Keratinocyte (primary cell): Measurements from ENCODE around the gene PRKCE.

Experiments
- EZH2 ChIP-seq: IDR thresholded peaks from one replicate; pipeline ENCODE4 v1.6.1; 2012; ENCODE audit warnings: inconsistent platforms, mild to moderate bottlenecking, low read length, moderate library complexity
- TF ChIP-seq, protein P1 (sequence below), 3 experiments: IDR thresholded peaks in 1 of 3; conservative IDR thresholded peaks in 1 of 3; optimal IDR thresholded peaks in 1 of 3; 2 replicates in 2 of 3; 3 replicates in 1 of 3; pipeline versions ENCODE3 to v1.5.1; 2011; ENCODE audit warnings: low read length in 3 of 3, mild to moderate bottlenecking in 3 of 3, moderate library complexity in 2 of 3, control low read depth in 1 of 3, inconsistent platforms in 1 of 3; ENCODE audit not compliant: insufficient read depth in 2 of 3; ENCODE audit errors: extremely low read depth in 1 of 3

DNA sequence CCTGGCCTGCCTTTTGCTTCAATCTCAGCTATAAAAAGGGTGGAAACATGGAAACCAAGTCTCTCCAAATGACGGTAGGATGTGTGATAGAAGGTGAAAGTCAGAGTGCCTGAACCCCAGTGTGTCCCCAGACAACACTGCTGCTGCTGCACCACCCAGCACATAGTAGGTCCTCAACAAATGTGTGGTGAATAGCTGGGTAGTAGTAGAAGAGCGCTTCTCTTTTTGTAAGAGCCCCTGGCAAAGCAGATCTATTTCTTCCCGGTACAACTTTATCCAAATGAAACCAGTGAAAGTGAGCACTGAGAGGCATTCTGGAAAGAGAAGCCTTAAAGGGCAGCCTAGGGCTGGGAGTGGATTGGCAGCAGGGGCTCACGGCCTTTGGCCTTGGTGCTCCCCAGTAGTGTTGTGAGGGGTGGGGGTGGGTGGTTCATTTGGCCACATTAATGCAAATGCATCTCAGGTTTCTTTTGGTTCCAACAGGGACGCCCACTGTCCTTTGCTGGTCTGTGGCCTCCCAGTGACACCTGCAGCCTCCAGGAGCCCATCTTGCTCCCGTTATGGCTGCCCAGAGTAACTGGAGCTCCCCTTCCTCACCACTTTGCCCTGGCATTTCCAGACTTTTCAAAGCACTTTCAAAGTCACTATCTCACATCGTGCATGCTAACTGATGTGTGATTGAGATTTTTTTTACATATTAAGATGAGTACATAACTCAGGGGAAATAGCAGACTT lies 341.4 kb downstream of the PRKCE start:
- TF ChIP-seq, protein P1, sequence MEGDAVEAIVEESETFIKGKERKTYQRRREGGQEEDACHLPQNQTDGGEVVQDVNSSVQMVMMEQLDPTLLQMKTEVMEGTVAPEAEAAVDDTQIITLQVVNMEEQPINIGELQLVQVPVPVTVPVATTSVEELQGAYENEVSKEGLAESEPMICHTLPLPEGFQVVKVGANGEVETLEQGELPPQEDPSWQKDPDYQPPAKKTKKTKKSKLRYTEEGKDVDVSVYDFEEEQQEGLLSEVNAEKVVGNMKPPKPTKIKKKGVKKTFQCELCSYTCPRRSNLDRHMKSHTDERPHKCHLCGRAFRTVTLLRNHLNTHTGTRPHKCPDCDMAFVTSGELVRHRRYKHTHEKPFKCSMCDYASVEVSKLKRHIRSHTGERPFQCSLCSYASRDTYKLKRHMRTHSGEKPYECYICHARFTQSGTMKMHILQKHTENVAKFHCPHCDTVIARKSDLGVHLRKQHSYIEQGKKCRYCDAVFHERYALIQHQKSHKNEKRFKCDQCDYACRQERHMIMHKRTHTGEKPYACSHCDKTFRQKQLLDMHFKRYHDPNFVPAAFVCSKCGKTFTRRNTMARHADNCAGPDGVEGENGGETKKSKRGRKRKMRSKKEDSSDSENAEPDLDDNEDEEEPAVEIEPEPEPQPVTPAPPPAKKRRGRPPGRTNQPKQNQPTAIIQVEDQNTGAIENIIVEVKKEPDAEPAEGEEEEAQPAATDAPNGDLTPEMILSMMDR (optimal IDR thresholded peaks at IDR 0.05 in 1 of 3, IDR thresholded peaks at IDR 0.05 in 1 of 3, conservative IDR thresholded peaks at IDR 0.05 in 1 of 3; ENCODE audit: extremely low read depth in 1 of 3, insufficient read depth in 2 of 3, low read length in 3 of 3), result no peak
- no peak for TF ChIP-seq EZH2
